Esophagus (tissue), 2 donors: Measurements from ENCODE around the gene TSC22D2. TPM values are rescaled to one million over a fixed set of nuclear protein-coding genes. Genes with fewer than 3 reads are reported as not detected.

Experiments used
- H3K27ac ChIP-seq, 2 donors: one replicate each; pipeline ENCODE4 v1.5.1; 2013; ENCODE audit warnings: low read depth in 2 of 2, mild to moderate bottlenecking in 2 of 2, inconsistent platforms in 1 of 2, low read length in 1 of 2, moderate library complexity in 1 of 2
- H3K27me3 ChIP-seq, 2 donors: one replicate each; pipeline ENCODE4 v1.6.1; 2013; ENCODE audit warnings: low read length in 2 of 2, control low read depth in 1 of 2, mild to moderate bottlenecking in 1 of 2; ENCODE audit not compliant: insufficient read depth in 2 of 2, control insufficient read depth in 1 of 2
- H3K36me3 ChIP-seq, 2 donors: one replicate each; pipeline ENCODE4 v1.6.1; 2013; ENCODE audit warnings: low read length in 1 of 2; ENCODE audit not compliant: control insufficient read depth in 2 of 2, insufficient read depth in 2 of 2
- H3K4me1 ChIP-seq, 2 donors: one replicate each; pipeline ENCODE4 v1.6.1; 2013; ENCODE audit warnings: low read length in 1 of 2; ENCODE audit not compliant: control insufficient read depth in 2 of 2, insufficient read depth in 2 of 2
- H3K4me3 ChIP-seq, 2 donors: one replicate each; pipeline ENCODE4 v1.5.1; 2013; ENCODE audit warnings: low read length in 2 of 2, mild to moderate bottlenecking in 2 of 2, low read depth in 1 of 2, moderate library complexity in 1 of 2
- H3K9me3 ChIP-seq, 2 donors: one replicate each; pipeline ENCODE4 v1.6.1; 2013; ENCODE audit warnings: mild to moderate bottlenecking in 2 of 2, low read depth in 1 of 2, low read length in 1 of 2, moderate library complexity in 1 of 2; ENCODE audit not compliant: control insufficient read depth in 2 of 2, insufficient read depth in 1 of 2
- WGBS, 2 donors: extraction: QIAGEN DNeasy Blood & Tissue Kit; methylation state at CpG; one replicate each; pipeline ENCODE4 v1.1.7; 2013; 5-methylcytosine and 5-hydroxymethylcytosine counted together
- polyA plus RNA-seq, 2 donors: library from polyadenylated mRNA; stranded (reverse); fragments of 200-250 nt; gene quantifications; one replicate each; pipeline ENCODE4 v1.2.3, GENCODE V29; 2013
- donor health status: healthy with polysubstance abuse.
- donor health status: Bipolar disorder and iron deficiency.

TSC22D2 gene
- polyA plus RNA-seq, 2 donors: 10.3 to 27.5 TPM

GRCh38 chr3:150421799-150422548 is 13.9 kb downstream of the TSC22D2 start:
- no peaks in the 10 kb centered on the region for H3K4me1 ChIP-seq
- WGBS, 2 donors: 41 to 64% methylated on average over 3 of the region's 3 CpGs
- no peaks in the 10 kb centered on the region for H3K9me3 ChIP-seq
- H3K27me3 ChIP-seq: no peaks in the 10 kb centered on the region
- no peak overlapping the region for H3K4me3 ChIP-seq
- H3K27ac ChIP-seq: no peak overlapping the region
- H3K36me3 ChIP-seq: no peaks in the 10 kb centered on the region

- WGBS, 2 donors: 82 to 84% methylated on average over 4 of the region's 4 CpGs
- Histone ChIP-seq H3K9me3 (no peaks in the 10 kb centered on the region), H3K4me1 (no peaks in the 10 kb centered on the region), H3K4me3 (no peak overlapping the region), H3K36me3 (no peaks in the 10 kb centered on the region), H3K27me3 (no peaks in the 10 kb centered on the region), H3K27ac (no peak overlapping the region)
Observed at GRCh38 chr3:150422907-150423306, 14.8 kb downstream of the TSC22D2 start.

DNA sequence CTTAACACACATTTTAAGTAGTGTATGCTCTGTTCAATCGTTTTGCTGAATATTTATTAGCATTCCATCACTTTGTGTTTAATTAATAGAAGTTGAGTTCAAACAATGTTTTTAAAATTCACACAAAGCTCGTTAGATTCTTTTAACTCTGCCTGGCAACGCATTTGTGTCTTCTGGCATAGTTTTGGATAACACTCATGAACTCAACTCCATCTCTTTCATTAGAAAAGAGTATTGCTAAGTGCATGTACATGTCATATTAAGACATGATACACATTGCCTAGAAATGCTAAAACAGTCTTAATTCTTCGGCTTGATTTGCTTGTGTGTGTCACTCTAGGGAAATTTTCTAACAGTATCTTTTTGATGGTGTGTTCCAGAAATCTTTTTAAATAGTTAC is 15.7 kb downstream of the TSC22D2 start:
- Histone ChIP-seq H3K4me1 (no peaks in the 10 kb centered on the region), H3K4me3 (no peak overlapping the region), H3K36me3 (no peaks in the 10 kb centered on the region), H3K27me3 (no peaks in the 10 kb centered on the region), H3K27ac (no peak overlapping the region), H3K9me3 (no peaks in the 10 kb centered on the region)
- WGBS, 2 donors: 59 to 63% methylated on average over 4 of the region's 4 CpGs

DNA sequence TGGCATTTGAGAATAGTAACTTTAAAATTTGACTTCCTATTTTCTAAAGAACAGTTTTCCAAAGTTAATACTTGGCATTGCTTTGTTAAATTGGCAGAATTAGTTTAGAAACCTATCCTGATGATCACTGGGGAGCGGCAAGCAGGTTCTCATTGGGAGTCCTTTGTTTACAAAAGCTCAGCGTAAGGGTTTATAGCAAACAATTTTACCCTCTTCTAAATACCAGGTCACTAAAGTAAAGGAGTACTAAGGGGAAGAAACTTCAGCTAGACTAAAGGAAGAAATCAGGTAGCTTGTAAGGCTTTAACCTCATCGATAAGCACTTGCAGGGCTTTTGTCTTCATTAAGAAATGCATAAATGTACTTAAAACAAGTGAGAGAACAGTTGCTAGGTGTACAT is 18.2 kb downstream of the TSC22D2 start:
- H3K9me3 ChIP-seq: no peaks in the 10 kb centered on the region
- no peak overlapping the region for H3K4me3 ChIP-seq
- 93 to 95% methylated on average over 3 of the region's 3 CpGs for WGBS, 2 donors
- H3K4me1 ChIP-seq: no peaks in the 10 kb centered on the region
- H3K27me3 ChIP-seq: no peaks in the 10 kb centered on the region
- H3K27ac ChIP-seq: no peak overlapping the region
- no peaks in the 10 kb centered on the region for H3K36me3 ChIP-seq

GRCh38 chr3:150428562-150428961 is 20.5 kb downstream of the TSC22D2 start:
- Histone ChIP-seq H3K9me3 (no peaks in the 10 kb centered on the region), H3K27me3 (no peaks in the 10 kb centered on the region), H3K4me1 (no peaks in the 10 kb centered on the region), H3K27ac (no peak overlapping the region), H3K4me3 (no peak overlapping the region), H3K36me3 (no peaks in the 10 kb centered on the region)
- WGBS, 2 donors: 83 to 84% methylated on average over 1 of the region's 1 CpG

GRCh38 chr3:150429767-150430671 is 21.9 kb downstream of the TSC22D2 start:
- H3K27ac ChIP-seq: no peak overlapping the region
- H3K36me3 ChIP-seq: no peaks in the 10 kb centered on the region
- no peaks in the 10 kb centered on the region for H3K9me3 ChIP-seq
- H3K4me3 ChIP-seq: no peak overlapping the region
- H3K27me3 ChIP-seq: no peaks in the 10 kb centered on the region
- WGBS, 2 donors: 52 to 60% methylated on average over 2 of the region's 2 CpGs
- H3K4me1 ChIP-seq: no peaks in the 10 kb centered on the region

DNA sequence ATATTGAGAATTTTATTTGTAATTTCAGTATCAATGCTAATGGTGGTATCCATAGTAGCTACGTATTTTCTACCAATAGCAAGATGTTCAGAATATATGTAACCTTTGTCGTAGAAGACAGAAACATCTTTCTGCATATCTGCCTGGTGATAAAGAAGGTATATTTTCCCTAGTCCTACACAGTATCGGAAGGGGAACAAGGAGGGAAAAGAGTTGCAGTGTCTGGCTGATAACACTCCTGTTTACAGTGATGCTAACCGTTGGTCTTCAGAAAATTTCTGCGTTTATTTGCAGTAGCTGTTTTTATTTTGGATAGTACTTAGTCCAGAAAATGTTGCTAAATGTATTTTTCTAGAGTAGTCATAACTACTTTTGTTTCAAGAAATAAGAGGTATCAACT is 25.2 kb downstream of the TSC22D2 start:
- no peak overlapping the region for H3K27ac ChIP-seq
- H3K27me3 ChIP-seq: no peaks in the 10 kb centered on the region
- WGBS, 2 donors: 90 to 93% methylated on average over 5 of the region's 5 CpGs
- H3K4me1 ChIP-seq: no peaks in the 10 kb centered on the region
- no peak overlapping the region for H3K4me3 ChIP-seq
- no peaks in the 10 kb centered on the region for H3K36me3 ChIP-seq
- H3K9me3 ChIP-seq: no peaks in the 10 kb centered on the region

- 72 to 85% methylated on average over 4 of the region's 4 CpGs for WGBS, 2 donors
Observed at GRCh38 chr3:150434234-150434633, 26.1 kb downstream of the TSC22D2 start.

GRCh38 chr3:150436161-150436560 is 28.1 kb downstream of the TSC22D2 start:
- no peaks in the 10 kb centered on the region for H3K9me3 ChIP-seq
- H3K36me3 ChIP-seq: no peaks in the 10 kb centered on the region
- H3K4me3 ChIP-seq: no peak overlapping the region
- 79 to 83% methylated on average over 5 of the region's 5 CpGs for WGBS, 2 donors
- no peaks in the 10 kb centered on the region for H3K4me1 ChIP-seq
- H3K27me3 ChIP-seq: no peaks in the 10 kb centered on the region
- no peak overlapping the region for H3K27ac ChIP-seq

More at GRCh38 chr3:150434234-150434633, 26.1 kb downstream of the TSC22D2 start:
- Histone ChIP-seq H3K27me3 (no peaks in the 10 kb centered on the region), H3K36me3 (no peaks in the 10 kb centered on the region), H3K4me3 (no peak overlapping the region), H3K27ac (no peak overlapping the region), H3K4me1 (no peaks in the 10 kb centered on the region), H3K9me3 (no peaks in the 10 kb centered on the region)
